Activated CD4-positive, alpha-beta T cell treated with anti-CD3 and anti-CD28 coated beads, Interleukin-2, amount 50 U/mL, for 24 hours (primary cell): ENCODE results near the gene PITPNM2.

Experiments
- DNase-seq, 2 donors: peaks; one replicate each; pipeline ENCODE4 v3.0.0-alpha.2; 2020; ENCODE audit warnings: low read depth in 1 of 2, low spot score in 1 of 2

The PITPNM2 gene

DNA sequence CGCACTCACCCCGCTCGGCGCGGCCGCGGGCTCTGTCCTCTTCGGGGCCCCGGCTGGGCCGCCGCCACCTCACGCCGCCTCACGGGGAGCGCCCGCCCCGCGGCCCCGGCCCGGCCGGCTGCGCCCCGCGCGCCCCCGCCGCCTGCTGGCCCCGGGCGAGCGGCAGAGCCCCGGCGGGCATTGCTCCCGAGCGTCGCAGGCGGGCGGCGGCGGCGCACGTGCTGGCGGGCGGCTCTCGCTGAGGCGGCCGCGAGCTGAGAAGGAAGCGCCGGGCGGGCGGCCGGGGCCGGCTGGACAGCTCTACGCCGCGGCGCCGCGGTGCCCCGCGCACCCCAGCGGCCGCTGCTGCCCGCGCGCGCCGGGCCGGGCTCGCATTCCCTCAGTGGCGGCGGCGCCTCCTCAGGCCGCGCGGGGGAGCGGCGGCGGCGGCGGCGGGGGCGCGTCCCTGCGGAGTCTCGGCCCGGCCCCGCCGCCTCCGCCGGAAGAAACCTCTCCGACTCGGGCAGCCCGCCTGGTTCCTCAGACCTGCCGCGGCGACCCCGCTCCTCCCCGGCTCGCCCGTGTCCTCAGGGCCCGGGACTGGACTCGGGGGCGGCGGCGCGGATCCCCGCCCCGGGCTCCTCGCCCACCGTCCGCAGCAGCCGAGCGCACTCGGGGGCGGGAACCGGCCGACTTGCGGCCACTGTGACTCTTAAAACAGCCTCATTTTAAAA is at the start of gene PITPNM2:
Gene PITPNM2, minus strand, starts transcription at position 347 of the 713 bp plus-strand sequence. CDS start 116,500 bp downstream, outside the sequence.
- peak; percentile 25 to 30 for DNase-seq

DNA sequence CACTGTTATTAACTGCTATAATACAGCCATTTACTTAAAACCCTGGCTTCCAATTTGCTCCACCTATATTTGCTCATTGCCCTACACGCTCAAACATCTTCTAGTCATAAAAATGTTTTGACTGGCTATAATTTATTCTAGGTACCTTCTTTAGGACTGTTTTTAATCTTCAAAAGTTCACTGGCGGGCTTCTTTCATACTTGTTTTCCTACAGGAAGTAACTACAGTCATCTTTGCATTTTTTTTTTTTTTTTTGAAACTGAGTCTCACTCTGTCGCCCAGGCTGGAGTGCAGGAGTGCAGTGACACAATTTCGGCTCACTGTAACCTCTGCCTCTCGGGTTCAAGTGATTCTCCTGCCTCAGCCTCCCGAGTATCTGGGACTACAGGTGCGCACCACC is 49.5 kb upstream of the PITPNM2 start:
- DNase-seq: no peak

DNA sequence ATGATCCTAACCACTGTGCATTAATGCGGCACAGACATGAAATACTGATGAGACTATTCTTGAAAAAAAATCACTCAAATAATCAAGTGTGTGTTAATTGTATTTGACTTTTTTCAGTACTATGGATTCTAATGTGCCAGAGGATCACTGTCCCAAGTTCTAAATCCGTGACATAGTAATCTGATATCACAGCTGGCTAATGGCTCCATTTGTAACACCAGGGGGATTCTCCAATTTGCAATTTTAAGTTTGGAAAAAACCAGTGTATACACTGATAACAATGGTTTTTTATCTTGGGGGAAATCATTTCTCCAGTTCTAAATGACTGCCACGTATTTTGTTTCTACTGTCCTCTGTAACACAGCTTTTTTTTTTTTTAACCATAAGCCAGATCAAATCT is 49.0 kb upstream of the PITPNM2 start:
- DNase-seq: no peak

DNA sequence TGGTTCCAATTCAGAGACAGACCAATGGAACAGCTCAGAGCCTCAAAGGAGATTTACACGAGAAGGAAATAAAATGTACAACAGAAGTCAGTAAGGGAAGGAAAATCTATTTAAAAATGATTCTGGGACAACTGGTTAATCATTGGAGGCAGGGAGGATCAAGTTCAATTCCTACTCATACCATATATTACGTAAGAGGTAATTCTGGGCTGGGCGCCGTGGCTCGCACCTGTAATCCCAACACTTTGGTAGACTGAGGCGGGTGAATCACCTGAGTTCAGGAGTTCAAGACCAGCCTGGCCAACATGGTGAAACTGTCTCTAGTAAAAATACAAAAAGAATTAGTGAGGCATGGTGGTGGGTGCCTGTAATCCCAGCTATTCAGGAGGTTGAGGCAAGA is 36.7 kb upstream of the PITPNM2 start:
- no peak for DNase-seq

DNA sequence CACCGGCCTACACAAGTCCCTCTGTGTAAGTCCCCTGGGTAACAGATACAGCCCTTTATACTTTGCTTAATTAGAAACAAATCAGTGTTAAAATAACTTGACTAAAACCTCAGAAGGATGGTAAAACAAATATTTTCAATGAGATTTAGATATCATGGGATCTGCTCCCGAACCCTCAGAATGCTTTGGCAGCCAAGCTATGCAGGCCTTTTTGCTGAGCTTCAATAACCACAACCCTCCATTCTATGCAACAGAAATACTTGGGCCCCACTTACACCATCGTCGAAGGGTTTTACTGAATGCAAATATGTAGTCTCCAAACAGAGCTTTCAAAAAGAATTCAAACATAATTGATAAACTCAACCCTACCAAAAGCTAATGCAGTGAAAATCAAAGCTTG is 29.3 kb upstream of the PITPNM2 start:
- DNase-seq: no peak

DNA sequence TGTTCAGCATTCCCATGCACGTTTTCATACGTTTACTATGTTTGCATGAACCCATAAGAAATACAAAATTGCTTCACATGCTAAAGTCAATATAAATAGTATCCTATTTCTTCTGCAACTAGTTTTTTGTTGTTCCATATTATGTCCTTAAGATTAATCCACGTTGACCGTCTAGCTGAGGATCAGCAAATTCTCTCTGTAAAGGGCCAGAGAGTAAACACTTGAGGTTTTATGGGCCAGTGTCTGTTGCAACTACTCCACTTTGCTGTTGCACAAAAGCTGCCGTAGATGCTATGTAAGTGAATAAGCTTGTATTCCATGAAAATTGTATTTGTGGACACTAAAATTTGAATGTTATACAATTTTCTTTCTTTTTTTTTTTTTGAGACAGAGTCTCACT is 21.1 kb upstream of the PITPNM2 start:
- no peak for DNase-seq

DNA sequence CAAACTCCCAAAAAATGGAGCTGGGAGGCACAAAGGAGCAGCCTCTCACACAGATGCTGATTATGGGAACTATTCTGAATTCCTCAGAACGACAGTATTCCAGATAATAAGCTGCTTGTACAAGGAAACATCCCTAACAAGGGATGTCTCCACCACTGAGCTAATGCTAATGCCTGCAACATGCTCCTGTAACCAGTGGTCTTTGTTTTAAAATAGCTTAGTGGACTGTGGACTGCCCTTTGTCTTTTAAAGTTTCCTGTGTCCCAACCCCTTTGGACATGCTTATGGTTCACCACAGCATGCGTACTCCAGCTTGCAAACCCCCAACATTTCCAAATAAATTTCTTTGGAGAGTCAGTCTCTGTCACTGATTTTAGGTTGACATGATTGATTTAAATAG is 16.4 kb upstream of the PITPNM2 start:
- no peak for DNase-seq

DNA sequence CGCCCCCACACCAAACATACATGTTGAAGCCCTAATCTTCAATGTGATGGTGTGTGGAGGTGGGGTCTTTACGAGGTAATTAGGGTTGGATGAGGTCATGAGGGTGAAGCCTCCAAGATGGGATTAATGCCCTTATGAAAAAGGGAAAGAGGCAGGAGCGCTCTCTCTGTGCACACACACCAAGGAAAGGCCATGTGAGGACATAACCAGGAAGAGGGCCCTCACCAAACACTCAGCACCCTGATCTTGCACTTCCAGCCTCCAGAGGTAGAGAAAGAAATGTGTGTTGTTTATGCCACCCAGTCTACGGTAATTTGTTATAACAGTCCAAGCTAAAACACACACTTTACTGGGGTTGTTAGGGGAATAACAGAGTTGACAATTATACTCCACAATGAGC is 14.6 kb upstream of the PITPNM2 start:
- DNase-seq: no peak

DNA sequence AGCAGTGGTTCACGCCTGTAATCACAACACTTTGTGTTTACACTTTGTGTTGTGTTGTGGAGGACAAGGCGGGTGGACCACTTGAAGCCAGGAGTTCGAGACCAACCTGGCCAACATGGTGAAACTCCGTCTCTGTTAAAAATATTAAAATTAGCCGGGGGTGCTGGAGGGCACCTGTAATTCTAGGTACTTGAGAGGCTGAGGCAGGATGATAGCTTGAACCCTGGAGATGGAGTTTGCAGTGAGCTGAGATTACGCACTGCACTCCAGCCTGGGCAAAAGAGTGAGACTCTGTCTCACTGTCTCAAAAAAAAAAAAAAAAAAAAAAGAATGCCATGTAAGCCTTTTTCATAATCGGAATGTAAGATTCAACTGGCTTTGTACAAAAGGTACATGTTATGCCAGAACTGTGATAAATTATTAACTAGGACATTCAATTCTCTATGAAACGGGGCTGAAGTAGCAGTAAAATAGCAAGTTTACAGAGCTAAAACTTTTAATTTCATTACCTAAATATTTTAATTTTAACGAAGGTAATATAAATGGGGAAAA is 13.9 kb upstream of the PITPNM2 start:
- no peak for DNase-seq

DNA sequence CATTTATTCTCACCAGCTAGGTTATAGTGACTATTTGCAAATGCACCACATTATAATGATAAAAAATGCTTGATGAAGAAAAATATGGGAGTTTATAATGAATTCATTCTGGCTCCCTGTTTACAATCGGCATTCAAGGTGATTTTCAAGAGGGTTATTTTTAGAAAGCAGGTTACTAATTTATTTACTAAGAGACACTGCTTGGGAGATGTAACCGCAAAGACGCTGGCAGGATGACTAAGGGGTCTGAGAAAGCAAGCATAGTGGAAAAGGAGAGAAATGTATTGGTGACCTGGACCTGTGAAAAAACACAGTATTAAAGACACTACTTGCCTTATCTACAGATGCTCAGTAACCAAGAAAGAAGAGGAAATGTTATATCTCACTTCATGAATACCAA is 13.3 kb upstream of the PITPNM2 start:
- no peak for DNase-seq

DNA sequence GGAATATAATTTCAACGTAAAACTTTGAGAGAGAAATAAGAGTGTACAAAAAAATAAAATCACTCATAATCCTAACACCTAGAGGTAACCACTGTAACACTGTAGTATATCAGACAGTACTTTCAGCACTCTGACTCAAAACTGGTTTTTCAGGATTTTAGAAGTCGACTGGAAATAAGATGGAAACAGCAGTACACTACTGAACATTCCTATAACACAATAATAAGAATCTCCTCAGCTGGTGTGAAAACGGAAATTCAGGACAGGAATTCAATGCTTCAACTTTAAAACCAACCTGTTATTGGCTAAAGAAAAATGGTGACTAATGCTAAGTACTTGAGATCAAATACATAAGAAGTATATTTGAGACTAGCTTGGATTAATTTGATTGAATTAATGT is 12.3 kb upstream of the PITPNM2 start:
- DNase-seq: no peak

DNA sequence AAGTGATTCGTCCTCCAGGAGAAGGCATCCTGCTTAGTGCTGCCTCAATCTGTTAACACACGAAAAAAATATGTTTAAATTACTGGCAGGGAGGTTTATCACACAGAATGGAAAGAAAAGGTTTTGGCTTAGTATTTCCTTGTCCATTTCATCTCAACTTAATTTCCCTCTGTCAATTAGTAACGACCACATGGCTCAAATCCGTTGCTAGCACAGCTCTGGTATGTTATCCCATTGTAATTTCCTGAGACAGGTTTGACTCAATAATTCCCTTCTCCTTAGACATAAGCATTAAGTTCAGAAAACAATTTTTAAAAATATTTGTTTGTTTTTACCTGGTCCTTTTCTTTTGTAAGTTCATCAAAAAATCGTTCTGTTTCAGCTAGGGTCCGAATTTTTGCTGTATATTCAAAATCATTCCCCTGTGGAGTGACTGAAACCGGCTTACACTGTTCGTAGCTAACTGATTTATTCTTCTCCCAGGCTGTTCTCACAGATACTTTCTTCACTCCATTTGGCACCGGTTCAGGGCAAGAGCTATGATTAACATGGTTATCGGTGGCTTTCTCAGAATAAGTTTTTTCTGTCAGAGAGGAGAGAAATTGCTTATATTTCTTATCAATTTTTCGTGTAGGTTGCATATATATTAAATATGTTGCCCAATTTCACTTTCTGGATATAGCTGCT is 10.1 kb upstream of the PITPNM2 start:
- DNase-seq: no peak

DNA sequence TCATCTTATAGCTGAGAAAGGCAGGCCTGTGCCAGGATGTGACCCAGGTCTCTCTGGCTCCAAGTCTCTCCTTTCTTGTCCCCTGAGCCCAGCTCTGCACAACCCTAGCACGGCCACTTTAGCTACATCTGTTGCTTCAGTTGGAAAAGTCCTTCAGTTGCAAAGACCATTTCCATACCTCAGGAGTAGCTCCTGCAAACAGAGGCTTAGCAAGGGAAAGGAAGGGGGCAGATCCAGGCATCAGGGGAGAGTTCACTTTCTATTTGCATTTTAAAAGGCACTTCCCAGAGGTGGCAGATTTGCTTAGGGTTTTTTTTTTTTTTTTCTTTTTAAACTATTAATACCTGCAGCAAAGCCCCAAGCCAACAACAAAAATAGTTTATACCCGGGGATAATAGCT is 3.0 kb upstream of the PITPNM2 start:
- DNase-seq: no peak

DNA sequence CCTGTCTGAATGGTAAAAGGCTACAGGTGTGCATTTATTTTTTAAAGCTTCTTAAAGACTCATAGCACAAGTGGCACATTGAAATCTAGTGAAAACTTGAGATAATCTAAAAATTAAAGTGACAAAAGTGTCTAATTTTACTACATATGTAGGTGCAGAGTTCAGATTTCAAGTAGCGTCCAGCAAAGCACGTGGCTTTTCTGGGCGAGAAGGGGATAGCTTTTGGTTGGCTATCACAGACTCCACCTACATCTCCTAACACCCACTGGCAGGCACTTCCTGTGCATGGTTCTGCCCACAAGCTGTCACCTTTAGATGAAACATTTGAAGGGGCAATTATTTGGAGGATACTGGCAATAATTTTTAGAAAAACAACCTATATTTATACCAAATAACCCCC is 1.9 kb upstream of the PITPNM2 start:
- no peak for DNase-seq

DNA sequence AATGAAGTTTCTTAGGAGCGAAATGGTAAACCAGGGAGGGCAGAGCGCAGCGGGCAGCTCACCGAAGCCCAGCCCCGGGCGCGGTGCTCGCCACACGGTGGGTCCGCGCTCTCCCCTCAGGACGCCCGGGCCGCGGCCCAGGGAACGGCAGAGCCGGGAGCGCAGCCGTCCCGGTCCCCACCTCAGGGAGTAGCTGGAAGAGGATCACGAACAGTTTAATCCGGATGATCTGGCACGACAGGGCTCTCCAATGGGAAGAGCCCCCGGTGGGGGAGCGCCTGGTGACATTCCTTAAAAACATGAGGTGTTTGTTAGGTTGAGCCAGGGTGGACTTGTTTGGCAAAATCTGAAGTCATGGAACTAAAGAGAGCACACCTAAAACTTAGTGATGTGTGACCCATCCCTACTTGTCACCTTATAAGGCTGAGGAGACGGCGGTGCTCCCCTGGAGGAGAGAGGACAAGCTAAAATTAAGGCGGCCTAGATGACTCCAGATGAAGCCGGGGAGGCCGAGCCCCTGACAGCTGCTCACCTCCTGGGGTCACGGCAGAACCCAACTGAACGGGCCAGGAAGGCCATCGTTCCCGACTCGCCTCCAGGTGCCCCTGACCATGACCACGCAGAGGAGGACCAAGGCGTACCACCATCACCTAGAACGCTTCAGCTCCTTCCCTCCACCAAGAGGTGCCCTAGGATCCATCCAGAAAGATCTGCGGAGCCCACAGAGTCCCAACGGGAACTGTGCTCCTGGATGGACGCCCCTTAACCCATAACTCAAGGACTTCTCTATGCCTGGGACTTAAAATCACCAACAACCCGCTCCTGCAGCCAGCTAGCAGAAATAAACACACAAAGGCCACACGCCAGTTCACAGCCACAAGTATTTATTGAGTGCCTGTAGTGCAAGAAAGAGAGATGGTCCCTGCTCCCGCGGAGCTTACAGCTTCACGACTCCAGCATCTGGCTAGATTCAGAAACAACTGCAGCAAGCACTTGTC is 866 bp upstream of the PITPNM2 start:
- no peak for DNase-seq

DNA sequence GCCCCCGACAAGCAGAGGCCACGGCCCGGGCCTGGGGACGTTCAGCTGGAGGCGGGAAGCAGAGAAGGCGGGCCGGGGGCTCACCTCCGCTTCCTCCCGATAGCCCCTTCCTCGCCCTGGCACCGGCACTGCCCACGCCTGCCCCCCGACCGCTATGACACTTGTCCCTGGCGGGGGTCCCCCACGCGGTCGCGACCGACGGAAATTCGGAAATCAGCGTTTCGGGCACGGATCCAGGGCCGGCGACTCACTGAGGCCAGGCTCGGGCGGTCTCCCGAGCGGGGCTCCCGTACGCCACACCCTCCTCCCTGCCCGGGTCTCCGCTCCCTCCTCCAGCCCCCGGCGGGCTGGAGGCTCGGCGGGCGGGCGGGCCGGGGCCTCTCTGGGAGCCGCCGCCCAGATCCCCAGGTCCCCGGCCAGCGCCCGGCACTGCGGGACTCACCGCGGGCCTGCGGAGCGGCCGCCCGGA is 581 bp downstream of the PITPNM2 start:
- no peak for DNase-seq

DNA sequence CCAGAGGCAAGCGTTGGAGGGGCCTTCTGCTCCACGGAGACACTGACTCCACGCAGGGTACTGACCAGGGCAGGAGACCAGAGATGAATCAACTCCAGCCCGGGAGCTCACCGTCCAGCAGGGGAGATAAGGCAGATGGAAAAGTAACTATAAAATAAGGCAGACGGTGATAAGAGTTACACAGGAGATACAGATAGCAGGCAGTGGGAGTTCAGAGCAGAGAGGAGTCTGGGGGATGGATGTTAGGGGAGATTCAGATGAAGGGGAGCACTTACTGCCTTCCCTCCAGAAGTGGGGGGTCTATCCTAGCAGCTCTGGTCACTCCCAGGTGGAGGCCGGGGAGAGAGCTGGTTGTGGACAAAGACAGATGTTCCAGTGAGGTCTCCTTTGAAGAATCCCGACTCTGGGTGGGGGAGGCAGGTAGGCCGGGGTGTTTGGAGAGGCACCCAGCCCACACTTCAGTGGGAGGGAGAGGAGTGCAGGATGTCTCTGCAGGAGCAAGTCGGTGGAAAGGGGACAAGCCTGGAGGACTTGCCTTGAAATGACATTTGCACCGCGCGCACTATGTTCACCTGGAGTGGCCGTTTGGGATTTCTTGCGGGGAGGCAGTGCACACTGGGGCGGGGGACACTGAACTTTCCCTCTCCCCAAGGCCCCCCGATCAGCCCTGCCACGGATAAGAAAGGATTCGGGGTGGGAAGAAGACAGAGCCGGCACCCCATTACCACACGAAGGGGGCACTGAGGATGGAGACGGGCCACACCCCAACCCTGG is 1.2 kb downstream of the PITPNM2 start:
- no peak for DNase-seq

DNA sequence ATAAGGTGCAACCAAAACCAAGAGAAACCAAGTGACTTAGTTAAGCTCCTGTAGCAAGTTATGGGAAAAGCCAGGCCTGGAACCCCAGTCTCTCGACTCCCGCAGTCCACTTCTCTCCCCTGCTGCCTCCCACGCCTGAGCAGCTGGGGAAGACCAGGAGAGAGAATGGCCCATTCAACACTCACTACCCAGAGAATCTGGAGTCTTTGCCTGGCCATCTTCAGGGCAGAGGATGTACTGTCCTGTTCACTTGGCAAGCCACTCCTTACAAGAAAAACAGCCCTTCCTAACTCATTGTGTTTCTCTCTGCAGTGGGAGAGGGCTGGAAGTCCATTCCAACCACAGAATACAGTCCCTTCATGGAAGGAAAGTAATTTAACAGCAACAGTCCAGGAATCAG is 1.8 kb downstream of the PITPNM2 start:
- DNase-seq: no peak

DNA sequence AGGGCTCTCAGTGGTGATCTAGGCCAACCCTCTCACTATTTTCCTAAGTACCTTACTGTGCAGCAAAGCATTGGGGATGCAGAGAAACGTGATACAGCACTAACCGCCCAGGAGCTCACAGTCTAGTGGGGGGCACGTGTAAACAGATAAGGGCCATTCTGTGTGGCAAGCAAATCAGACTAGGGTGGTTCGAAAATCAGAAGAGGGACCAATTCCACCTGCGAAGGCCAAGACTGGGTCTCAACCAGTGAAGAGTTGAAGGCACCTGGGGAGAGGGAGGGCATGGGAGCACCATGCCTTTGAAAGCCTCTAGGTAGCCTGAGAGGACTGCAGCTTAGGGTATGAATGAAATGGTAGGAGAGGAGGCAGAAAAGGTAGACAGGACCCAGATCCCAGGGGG is 2.2 kb downstream of the PITPNM2 start:
- DNase-seq: no peak

DNA sequence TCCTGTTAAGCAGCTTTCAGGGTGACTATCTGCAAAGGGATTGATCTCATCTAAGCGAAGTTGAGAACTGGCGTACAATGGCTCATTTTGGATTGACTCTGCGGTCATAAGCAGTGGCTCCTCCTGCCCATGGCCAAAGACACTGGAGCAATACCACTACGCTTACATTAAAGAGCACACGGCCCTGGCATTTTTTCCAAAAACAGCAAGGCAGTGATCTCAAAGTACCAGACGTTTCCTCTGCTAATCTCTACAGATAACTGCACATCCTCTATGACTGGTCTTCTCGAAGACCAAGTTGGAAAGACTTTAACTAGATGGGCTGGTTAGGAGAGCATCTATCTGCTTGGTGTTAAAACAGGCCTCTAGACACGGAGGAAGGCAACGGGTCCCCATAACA is 2.7 kb downstream of the PITPNM2 start:
- no peak for DNase-seq

DNA sequence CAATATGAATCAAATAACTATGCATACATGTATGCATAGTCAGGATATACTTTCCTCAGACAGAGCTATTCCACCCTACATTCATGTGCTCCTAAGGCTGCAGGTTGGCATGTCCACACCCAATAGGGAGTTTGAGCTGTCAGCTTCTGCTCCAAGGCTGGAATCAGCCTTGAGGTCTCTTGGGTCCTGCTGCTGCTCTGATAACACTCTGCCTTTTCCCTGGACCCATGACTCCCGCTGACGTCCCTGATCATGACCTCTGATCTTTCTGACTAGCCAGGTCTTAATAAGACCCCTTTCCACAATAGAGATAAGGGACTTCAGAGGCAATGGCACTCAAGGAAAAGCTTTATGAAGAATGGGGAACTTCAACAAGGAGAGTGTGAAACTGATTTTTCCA is 5.7 kb downstream of the PITPNM2 start:
- no peak for DNase-seq
